ENCODE measurements around the gene LGR6.

GRCh38 chr1:202249436-202249835, 55.8 kb downstream of the LGR6 start:
- no peak for TF ChIP-seq EZH2 (IDR thresholded peaks at IDR 0.05; ENCODE audit: borderline replicate concordance, insufficient read depth, low read depth, low read length, poor library complexity, severe bottlenecking)
- TF ChIP-seq, protein P1, sequence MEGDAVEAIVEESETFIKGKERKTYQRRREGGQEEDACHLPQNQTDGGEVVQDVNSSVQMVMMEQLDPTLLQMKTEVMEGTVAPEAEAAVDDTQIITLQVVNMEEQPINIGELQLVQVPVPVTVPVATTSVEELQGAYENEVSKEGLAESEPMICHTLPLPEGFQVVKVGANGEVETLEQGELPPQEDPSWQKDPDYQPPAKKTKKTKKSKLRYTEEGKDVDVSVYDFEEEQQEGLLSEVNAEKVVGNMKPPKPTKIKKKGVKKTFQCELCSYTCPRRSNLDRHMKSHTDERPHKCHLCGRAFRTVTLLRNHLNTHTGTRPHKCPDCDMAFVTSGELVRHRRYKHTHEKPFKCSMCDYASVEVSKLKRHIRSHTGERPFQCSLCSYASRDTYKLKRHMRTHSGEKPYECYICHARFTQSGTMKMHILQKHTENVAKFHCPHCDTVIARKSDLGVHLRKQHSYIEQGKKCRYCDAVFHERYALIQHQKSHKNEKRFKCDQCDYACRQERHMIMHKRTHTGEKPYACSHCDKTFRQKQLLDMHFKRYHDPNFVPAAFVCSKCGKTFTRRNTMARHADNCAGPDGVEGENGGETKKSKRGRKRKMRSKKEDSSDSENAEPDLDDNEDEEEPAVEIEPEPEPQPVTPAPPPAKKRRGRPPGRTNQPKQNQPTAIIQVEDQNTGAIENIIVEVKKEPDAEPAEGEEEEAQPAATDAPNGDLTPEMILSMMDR (IDR thresholded peaks at IDR 0.05) = no peak
